EL (cell line): ENCODE data around the gene MAP4K1.
A peak's percentile ranks its signal among the peaks of the same experiment; 100 is the strongest.
"Not testable (repeated sequence)": the region's sequence is repeated elsewhere in the genome, so short reads cannot be mapped to it uniquely, and the experiment has no call there.

ENCODE experiments used
- DNase-seq: peaks from one replicate; pipeline ENCODE4 v3.0.0-alpha.2; 2016

MAP4K1 gene

GRCh38 chr19:38565691-38566105 lies 52.1 kb downstream of the MAP4K1 start:
- DNase-seq, result no peak

- DNase-seq, result no peak
Observed at GRCh38 chr19:38564981-38565690, 52.6 kb downstream of the MAP4K1 start.

- no peak for DNase-seq
Observed at GRCh38 chr19:38563475-38563874, 54.3 kb downstream of the MAP4K1 start.

- no peak for DNase-seq
Observed at GRCh38 chr19:38562096-38562495, 55.7 kb downstream of the MAP4K1 start.

DNA sequence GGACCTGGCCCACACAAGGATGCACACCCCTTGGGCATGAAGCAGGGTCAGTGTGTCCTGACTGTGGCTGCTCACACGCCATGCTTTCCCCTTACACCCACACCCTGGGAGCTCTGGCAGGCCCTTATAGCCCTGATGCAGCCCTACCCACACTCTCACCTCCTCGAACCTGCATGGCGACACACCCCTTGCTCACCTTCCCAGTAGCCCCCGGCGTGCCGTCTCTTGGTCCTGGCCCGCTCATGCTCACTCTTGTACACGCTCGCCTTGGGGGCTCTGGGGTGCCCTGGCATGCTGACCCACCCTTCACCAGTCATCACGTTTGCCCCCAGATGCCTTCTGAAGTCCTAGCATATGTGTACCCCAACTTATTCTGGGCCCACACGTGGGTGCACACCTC lies 56.1 kb downstream of the MAP4K1 start:
- no peak for DNase-seq

- DNase-seq, result no peak
Observed at GRCh38 chr19:38561053-38561606, 56.6 kb downstream of the MAP4K1 start.

DNA sequence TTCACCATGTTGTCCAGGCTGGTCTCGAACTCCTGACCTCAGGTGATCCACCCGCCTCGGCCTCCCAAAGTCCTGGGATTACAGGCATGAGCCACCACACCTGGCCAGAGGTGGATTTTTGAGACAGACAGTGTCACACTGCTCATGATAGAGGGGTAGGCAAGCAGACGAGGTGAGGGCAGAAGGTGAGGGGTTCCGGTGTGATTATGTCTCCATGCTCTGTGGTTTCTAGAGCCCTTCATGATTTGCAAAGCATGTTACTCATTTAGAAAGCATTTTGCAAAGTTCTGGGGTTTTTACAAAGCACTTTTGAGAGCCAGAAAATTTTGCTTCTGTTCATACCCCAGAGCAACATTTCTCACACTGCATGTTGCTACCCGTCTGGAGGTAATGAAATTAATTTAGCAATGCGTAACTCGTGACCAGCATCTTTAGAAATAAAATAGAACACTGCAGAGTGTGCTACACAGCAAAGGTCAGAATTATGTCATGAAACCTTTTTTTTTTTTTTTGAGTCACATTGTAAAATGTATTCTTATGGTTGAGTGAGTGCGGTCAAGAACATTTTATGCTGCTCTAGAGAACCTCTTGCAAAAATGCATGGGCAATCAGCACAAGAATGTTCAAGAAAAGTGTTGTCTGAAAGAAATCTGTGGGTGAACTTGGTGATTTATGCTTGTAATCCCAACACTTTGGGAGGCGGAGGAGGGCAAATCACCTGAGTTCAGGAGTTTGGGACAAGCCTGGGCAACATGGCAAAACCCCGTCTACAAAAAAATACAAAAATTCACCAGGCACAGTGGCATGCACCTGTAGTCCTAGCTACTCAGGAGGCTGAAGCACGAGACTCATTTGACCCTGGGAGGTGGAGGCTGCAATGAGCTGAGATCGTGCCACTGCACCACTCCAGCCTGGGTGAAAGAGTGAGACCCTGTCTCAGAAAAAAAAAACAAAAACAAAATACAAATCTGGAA lies 58.0 kb downstream of the MAP4K1 start:
- peak; percentile 26 for DNase-seq

- not testable (repeated sequence) for DNase-seq
Observed at GRCh38 chr19:38558933-38559332, 58.8 kb downstream of the MAP4K1 start.

DNA sequence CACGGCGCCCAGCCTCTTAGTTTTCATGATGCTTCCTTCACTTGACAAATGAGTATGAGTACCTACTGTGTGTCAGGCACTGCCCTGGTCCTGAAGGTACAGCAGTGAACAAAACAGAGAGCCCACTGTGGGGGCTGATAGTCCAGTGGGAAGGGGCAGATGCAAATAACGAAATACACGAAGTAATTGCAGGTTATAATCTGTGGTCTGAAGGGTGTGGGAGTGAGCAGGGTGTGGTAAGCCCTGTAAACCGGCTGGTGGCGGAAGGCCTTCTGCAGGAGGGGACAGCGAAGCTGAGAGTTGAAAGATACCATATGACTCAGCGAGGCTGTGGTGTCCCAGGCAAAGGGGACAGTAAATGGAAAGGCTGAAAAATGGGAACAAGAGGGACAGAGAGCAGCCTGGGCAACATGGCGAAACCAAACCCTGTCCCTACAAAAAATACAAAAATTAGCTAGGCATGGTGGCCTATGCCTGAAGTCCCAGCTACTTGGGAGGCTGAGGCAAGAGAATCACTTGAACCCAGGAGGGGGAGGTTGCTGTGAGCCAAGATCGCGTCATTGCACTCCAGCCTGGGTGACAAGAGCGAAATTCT lies 60.5 kb downstream of the MAP4K1 start:
- no peak for DNase-seq

GRCh38 chr19:38556521-38557174 lies 61.1 kb downstream of the MAP4K1 start:
- DNase-seq, result no peak

DNA sequence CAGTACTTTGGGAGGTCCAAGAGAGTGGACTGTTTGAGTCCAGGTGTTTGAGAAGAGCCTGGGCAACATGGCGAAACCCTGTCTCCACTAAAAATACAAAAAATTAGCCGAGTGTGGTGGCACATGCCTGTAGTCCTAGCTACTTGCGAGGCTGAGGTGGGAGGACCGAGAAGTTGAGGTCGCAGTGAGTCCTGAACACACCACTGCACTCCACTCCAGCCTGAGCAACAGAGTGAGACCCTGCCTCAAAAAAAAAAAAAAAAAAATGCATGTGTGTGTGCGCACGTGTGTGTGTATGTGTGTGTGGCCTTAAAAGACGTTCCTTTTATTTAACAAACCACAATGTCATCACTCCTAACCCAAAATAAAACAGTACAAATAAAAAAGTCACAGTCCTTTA lies 62.6 kb downstream of the MAP4K1 start:
- DNase-seq, result no peak

DNA sequence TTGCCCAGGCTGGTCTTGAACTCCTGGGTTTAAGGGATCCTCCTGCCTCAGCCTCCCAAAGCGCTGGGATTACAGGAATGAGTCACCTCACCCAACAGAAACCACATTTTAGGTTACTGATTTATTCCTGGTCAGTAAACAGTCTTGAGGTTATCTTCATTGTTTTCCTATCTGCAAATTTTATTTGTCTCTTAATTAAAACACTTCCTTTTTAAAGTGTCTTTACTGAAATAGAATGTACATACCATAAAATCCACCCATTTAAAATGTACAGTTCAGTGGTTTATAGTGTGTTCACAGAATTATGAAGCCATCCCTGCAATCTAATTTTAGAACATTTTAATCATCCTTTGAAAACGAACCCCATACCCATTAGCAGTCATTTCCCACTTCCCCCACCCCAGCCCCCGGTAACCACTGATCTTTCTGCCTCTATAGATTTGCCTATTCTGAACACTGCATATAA lies 63.0 kb downstream of the MAP4K1 start:
- no peak for DNase-seq

- DNase-seq, result not testable (repeated sequence)
Observed at GRCh38 chr19:38553239-38553638, 64.5 kb downstream of the MAP4K1 start.

- DNase-seq, result no peak
Observed at GRCh38 chr19:38551450-38551813, 66.3 kb downstream of the MAP4K1 start.

DNA sequence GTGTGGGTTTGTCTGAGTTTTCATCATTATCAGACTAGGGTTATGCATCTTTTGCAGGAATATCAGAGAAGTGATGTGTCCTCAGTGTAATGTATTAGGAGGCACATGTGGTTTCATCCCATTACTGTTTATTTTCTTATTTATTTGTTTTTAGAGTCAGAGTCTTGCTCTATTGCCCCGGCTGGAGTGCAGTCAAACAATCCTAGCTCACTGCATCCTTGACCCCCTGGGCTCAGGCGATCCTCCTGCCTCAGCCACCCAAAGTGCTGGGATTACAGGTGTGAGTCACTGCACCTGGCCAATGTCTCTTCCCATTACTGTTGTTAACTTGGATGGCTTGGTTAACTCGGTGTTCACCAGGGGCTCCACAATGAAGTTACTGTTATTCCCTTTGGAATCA lies 67.4 kb downstream of the MAP4K1 start:
- no peak for DNase-seq

GRCh38 chr19:38549942-38550341 lies 67.8 kb downstream of the MAP4K1 start:
- no peak for DNase-seq

GRCh38 chr19:38549061-38549460 lies 68.7 kb downstream of the MAP4K1 start:
- no peak for DNase-seq

DNA sequence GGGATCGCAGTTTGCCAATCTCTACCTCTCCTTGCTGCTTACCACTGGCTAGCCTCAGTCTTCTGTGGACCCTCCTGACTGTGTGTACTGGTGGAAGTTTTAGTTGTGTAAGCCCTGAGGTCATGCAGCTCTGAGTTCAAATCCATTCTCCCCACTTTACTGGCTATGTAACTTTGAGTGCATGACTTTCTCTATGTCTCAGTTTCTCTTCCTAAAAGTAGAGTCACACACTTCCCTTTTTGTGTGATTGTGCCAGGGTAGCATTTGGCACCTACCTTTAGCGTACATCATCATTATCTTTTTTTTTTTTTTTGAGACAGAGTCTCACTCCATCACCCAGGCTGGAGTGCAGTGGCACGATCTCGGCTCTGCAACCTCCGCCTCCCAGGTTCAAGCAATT lies 70.3 kb downstream of the MAP4K1 start:
- no peak for DNase-seq

GRCh38 chr19:38545596-38545995 lies 72.2 kb downstream of the MAP4K1 start:
- DNase-seq, result no peak

- peak; percentile 28 for DNase-seq
Observed at GRCh38 chr19:38544569-38545315, 73.0 kb downstream of the MAP4K1 start.

DNA sequence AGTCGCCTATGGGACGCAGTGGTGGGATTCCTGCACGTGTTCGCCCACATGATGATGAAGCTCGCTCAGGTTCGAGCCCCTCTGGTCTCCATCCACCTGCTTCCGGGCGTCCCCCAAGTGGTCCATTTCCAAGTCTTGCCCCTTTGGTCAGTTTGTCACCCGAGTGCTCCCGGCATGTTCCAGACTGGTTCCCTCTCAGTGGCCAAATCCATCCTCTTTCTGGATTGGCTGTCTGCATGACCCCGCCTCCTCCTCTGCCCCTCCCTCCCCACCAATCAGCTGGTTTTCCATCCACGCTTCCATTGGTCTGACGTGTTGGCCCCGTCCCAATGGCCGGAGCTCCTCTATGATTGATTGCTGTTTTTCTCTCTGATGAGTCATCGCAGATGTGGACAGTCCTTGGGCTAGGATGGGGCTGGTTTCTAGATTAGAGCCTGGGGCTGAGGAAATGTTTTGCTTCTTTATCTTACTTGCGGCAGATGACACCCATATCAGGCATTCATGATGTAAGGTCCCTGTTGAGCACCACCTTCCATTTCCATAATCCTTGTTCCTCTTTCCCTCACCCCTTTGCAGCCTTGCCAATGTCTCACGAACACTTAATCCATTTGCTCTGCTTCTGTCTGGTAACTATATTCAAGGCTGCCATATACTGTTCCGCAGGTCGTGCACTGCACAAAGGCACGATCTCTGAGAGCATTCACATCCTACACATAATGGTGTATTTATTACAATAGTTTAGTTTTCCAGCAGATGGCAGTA lies 73.8 kb downstream of the MAP4K1 start:
- DNase-seq, result peak; percentile 97
